Osteocyte (in vitro differentiated cells): ENCODE measurements around the gene PRRT1. TPM values are rescaled to one million over a fixed set of nuclear protein-coding genes. Genes with fewer than 3 reads are reported as not detected.

Experiments
- DNase-seq: peaks from one replicate; pipeline ENCODE4 v3.0.0; 2021; ENCODE audit warnings: mixed read lengths; ENCODE audit not compliant: unreplicated experiment; ENCODE audit errors: extremely low spot score
- H3K27ac Mint-ChIP-seq: one replicate; pipeline ENCODE4 v1.8.0; 2021; ENCODE audit warnings: mild to moderate bottlenecking, mixed read lengths; ENCODE audit not compliant: unreplicated experiment
- H3K27me3 Mint-ChIP-seq: one replicate; pipeline ENCODE4 v1.8.0; 2021; ENCODE audit warnings: mixed read lengths; ENCODE audit not compliant: unreplicated experiment
- H3K36me3 Mint-ChIP-seq: one replicate; pipeline ENCODE4 v1.8.0; 2021; ENCODE audit warnings: mixed read lengths; ENCODE audit not compliant: unreplicated experiment
- H3K4me1 Mint-ChIP-seq: one replicate; pipeline ENCODE4 v1.8.0; 2021; ENCODE audit warnings: mixed read lengths; ENCODE audit not compliant: unreplicated experiment
- H3K4me3 Mint-ChIP-seq: one replicate; pipeline ENCODE4 v1.8.0; 2021; ENCODE audit warnings: mild to moderate bottlenecking, moderate library complexity, mixed read lengths; ENCODE audit not compliant: unreplicated experiment
- H3K9me3 Mint-ChIP-seq: one replicate; pipeline ENCODE4 v1.8.0; 2021; ENCODE audit warnings: mixed read lengths; ENCODE audit not compliant: unreplicated experiment
- long read RNA-seq: library from polyadenylated mRNA; unstranded; transcript quantifications from one replicate; pipeline ENCODE4 v2.0.0, GENCODE V29; 2021
- total RNA-seq: library from RNA; stranded (reverse); gene quantifications from 2 replicates; pipeline ENCODE4 v1.2.1, GENCODE V29; 2021
- TF ChIP-seq, protein P1 (sequence below): fragments of 200-600 bp; sonication (generic); IDR thresholded peaks from 2 replicates; pipeline ENCODE4 v1.5.0; 2021; ENCODE audit warnings: antibody characterized with exemption, mild to moderate bottlenecking, moderate library complexity

PRRT1 gene
- total RNA-seq: 1.2 and 2.1 TPM in 2 replicates
- long read RNA-seq: 0 reads

- no peak for DNase-seq
- H3K27me3 Mint-ChIP-seq: no peaks in the 10 kb centered on the region
- H3K4me3 Mint-ChIP-seq: peak within 1 kb of the TSS; percentile 99
- H3K36me3 Mint-ChIP-seq: peaks cover 6% of the 10 kb centered on the region
- TF ChIP-seq, protein P1, sequence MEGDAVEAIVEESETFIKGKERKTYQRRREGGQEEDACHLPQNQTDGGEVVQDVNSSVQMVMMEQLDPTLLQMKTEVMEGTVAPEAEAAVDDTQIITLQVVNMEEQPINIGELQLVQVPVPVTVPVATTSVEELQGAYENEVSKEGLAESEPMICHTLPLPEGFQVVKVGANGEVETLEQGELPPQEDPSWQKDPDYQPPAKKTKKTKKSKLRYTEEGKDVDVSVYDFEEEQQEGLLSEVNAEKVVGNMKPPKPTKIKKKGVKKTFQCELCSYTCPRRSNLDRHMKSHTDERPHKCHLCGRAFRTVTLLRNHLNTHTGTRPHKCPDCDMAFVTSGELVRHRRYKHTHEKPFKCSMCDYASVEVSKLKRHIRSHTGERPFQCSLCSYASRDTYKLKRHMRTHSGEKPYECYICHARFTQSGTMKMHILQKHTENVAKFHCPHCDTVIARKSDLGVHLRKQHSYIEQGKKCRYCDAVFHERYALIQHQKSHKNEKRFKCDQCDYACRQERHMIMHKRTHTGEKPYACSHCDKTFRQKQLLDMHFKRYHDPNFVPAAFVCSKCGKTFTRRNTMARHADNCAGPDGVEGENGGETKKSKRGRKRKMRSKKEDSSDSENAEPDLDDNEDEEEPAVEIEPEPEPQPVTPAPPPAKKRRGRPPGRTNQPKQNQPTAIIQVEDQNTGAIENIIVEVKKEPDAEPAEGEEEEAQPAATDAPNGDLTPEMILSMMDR: no peak
- H3K4me1 Mint-ChIP-seq: peaks cover 32% of the 10 kb centered on the region
- H3K27ac Mint-ChIP-seq: peak within 1 kb of the TSS; percentile 98
- H3K9me3 Mint-ChIP-seq: no peaks in the 10 kb centered on the region
These were observed at the start of gene PRRT1 for GRCh38 chr6:32151863-32152768. TSS of gene PRRT1 (minus strand) at chr6:32151939. CDS start at chr6:32151827, 112 bp downstream.

GRCh38 chr6:32200711-32201475 lies 49.2 kb upstream of the PRRT1 start:
- no peaks in the 10 kb centered on the region for H3K9me3 Mint-ChIP-seq
- H3K27ac Mint-ChIP-seq: no peak overlapping the region
- peaks cover 17% of the 10 kb centered on the region for H3K4me1 Mint-ChIP-seq
- DNase-seq: no peak
- TF ChIP-seq, protein P1: no peak
- no peaks in the 10 kb centered on the region for H3K36me3 Mint-ChIP-seq
- H3K4me3 Mint-ChIP-seq: no peak overlapping the region
- peaks cover 8% of the 10 kb centered on the region for H3K27me3 Mint-ChIP-seq

- Mint-ChIP-seq H3K27me3 (no peaks in the 10 kb centered on the region), H3K4me1 (peaks cover 25% of the 10 kb centered on the region), H3K4me3 (no peak overlapping the region), H3K36me3 (no peaks in the 10 kb centered on the region), H3K9me3 (no peaks in the 10 kb centered on the region), H3K27ac (no peak overlapping the region)
- TF ChIP-seq, protein P1: no peak
- DNase-seq: no peak
These were observed 47.1 kb upstream of the PRRT1 start for GRCh38 chr6:32198866-32199265.

DNA sequence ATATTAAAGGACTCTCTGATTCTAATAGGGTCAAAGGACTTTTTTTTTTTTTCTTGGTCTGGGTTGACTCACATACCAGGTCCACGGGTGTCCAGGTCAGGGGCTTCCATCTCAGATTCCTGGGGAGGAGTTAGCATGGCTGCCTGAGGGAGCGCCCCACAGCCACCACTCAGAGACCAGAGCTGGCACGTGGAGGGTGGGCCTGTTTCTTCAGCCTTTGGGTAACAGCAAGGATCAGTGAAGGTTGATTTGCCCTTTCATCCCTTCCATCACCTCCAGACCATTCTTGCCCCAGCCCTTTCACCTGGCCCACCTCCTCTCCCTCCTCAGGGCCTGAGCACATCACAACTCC lies 46.6 kb upstream of the PRRT1 start:
- Mint-ChIP-seq H3K27ac (no peak overlapping the region), H3K9me3 (no peaks in the 10 kb centered on the region), H3K27me3 (no peaks in the 10 kb centered on the region), H3K36me3 (no peaks in the 10 kb centered on the region), H3K4me3 (no peak overlapping the region), H3K4me1 (peaks cover 23% of the 10 kb centered on the region)
- TF ChIP-seq, protein P1: no peak
- DNase-seq: no peak
